GM20000 (cell line): ENCODE data around the gene SLC15A1.

Experiments used
- DNase-seq: peaks from one replicate; pipeline ENCODE4 v3.0.0; 2012; ENCODE audit warnings: low spot score
- TF ChIP-seq, protein P1 (sequence below): IDR thresholded peaks from 2 replicates; pipeline ENCODE4 v1.5.1; 2012; ENCODE audit warnings: mild to moderate bottlenecking, control low read depth; ENCODE audit errors: extremely low read depth, missing control alignments

SLC15A1 gene

GRCh38 chr13:98675837-98676236 lies 76.6 kb downstream of the SLC15A1 start:
- DNase-seq, result no peak
- TF ChIP-seq, protein P1, sequence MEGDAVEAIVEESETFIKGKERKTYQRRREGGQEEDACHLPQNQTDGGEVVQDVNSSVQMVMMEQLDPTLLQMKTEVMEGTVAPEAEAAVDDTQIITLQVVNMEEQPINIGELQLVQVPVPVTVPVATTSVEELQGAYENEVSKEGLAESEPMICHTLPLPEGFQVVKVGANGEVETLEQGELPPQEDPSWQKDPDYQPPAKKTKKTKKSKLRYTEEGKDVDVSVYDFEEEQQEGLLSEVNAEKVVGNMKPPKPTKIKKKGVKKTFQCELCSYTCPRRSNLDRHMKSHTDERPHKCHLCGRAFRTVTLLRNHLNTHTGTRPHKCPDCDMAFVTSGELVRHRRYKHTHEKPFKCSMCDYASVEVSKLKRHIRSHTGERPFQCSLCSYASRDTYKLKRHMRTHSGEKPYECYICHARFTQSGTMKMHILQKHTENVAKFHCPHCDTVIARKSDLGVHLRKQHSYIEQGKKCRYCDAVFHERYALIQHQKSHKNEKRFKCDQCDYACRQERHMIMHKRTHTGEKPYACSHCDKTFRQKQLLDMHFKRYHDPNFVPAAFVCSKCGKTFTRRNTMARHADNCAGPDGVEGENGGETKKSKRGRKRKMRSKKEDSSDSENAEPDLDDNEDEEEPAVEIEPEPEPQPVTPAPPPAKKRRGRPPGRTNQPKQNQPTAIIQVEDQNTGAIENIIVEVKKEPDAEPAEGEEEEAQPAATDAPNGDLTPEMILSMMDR, result no peak

DNA sequence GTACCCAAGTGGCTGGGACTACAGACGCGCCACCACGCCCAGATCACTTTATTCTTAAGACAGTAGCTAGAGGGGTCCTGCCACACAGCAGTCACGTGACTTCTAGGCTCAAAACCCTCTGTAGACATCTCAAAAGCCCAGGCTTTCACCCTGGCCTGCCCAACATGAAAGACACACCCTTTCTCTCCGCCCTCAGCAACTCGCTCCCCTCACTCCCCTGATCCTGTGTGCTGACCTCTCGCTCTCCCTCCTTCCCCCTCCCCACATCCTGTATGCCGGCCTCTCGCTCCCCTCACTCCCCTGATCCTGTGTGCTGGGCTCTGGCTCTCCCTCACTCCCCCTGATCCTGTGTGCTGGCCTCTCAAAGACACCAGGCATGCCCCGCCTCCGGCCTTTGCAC lies 77.4 kb downstream of the SLC15A1 start:
- no peak for DNase-seq
- TF ChIP-seq, protein P1, result no peak

GRCh38 chr13:98672947-98673613 lies 79.4 kb downstream of the SLC15A1 start:
- peak; percentile 73 for DNase-seq
- TF ChIP-seq, protein P1, result peak; percentile 66

DNA sequence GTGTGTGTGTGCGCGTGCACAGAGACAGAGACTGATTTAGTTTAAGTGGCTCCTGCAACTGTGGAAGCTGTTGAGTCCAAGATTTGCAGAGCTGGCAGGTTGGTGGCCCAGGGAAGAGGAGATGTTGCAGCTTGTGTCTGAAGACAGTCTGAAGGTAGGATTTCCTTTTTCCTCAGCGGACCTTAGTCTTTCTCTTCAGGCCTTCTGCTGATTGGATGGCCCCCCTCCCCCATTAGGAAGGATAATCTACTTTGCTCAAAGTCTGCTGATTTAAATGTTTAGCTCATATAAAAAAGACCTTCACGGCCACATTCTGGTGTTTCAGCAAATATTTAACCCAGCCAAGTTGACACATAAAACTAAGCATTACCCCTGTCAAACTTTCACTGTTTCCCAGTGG lies 84.3 kb downstream of the SLC15A1 start:
- no peak for DNase-seq
- TF ChIP-seq, protein P1, result no peak

- TF ChIP-seq, protein P1, result no peak
- no peak for DNase-seq
Measured at GRCh38 chr13:98665638-98665995, 86.9 kb downstream of the SLC15A1 start.

DNA sequence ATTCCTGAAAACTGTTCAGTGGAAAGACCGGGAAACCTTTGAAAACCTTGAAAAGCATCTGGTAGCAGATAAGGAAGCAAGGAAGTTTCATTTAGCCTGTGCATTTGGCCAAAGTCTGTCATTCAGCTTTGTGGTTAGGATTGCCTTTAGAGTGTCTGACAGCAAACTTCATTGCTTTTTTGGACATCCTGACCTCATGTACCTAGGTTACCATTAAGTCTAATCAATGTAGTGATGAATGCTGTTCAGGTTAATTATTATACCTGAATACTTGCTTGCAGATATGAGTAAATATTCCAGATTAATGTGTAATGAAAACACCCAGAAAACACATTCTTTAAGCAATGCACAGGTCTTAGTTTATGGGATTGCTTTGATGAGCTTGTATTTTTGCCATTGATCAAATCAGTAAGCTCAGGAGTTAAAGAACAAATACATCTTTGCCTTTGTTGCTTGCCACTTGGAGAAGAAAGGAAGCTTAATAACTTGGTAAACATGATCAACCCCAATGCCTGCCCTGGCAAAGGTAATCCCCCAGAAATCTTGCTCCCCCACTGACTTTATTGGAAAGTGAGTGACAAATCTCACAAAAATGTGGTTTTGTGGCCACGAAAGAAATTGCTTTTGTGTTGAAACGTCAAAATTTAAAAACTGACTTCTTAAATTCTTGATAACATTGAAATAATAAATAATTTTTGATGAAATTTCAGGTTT lies 87.4 kb downstream of the SLC15A1 start:
- no peak for DNase-seq

GRCh38 chr13:98664510-98664909 lies 88.0 kb downstream of the SLC15A1 start:
- DNase-seq, result no peak
- TF ChIP-seq, protein P1, result no peak

More for the DNA sequence above, 87.4 kb downstream of the SLC15A1 start:
- TF ChIP-seq, protein P1, result no peak
